ENCODE measurements around the gene E2F7.

DNA sequence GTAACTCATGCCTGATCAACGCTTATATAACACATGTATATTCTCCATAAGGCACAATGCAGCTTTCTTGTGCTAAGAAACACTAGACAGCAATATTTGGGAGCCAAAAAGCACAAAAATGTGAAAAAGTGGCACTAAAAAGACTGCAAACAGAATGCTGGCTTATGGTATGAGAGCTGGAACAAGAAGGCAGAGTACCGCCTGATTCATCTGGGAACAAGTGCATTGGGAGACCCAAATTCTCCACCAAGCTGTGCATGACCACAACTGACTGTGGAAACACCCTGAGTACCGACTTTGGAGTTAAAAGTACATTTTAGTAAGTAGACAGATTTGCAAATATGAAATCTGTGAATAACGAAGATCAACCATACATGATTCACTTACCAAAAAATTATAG lies 25.1 kb downstream of the E2F7 start:
- TF ChIP-seq, protein P1, sequence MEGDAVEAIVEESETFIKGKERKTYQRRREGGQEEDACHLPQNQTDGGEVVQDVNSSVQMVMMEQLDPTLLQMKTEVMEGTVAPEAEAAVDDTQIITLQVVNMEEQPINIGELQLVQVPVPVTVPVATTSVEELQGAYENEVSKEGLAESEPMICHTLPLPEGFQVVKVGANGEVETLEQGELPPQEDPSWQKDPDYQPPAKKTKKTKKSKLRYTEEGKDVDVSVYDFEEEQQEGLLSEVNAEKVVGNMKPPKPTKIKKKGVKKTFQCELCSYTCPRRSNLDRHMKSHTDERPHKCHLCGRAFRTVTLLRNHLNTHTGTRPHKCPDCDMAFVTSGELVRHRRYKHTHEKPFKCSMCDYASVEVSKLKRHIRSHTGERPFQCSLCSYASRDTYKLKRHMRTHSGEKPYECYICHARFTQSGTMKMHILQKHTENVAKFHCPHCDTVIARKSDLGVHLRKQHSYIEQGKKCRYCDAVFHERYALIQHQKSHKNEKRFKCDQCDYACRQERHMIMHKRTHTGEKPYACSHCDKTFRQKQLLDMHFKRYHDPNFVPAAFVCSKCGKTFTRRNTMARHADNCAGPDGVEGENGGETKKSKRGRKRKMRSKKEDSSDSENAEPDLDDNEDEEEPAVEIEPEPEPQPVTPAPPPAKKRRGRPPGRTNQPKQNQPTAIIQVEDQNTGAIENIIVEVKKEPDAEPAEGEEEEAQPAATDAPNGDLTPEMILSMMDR (IDR thresholded peaks at IDR 0.05), result no peak
- TF ChIP-seq PRDM15 (CRISPR knock-in tag; IDR thresholded peaks at IDR 0.05) (no peak), ETV6 (CRISPR knock-in tag; IDR thresholded peaks at IDR 0.05) (no peak), NR2C2 (CRISPR knock-in tag; IDR thresholded peaks at IDR 0.05) (no peak), EMX1 (CRISPR knock-in tag; IDR thresholded peaks at IDR 0.05) (no peak), CBFB (CRISPR knock-in tag; IDR thresholded peaks at IDR 0.05; ENCODE audit: low read depth) (no peak)
- TF ChIP-seq, protein P2, sequence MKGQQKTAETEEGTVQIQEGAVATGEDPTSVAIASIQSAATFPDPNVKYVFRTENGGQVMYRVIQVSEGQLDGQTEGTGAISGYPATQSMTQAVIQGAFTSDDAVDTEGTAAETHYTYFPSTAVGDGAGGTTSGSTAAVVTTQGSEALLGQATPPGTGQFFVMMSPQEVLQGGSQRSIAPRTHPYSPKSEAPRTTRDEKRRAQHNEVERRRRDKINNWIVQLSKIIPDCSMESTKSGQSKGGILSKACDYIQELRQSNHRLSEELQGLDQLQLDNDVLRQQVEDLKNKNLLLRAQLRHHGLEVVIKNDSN (CRISPR knock-in tag; IDR thresholded peaks at IDR 0.05), result no peak
